A673 (cell line): ENCODE measurements around the gene PIK3R1. TPM values are rescaled to one million over a fixed set of nuclear protein-coding genes. Genes with fewer than 3 reads are reported as not detected.

Experiments used
- BruUV-seq: library from RNA; stranded (reverse); fragments of 400-500 nt; replicated peaks from 2 replicates; lab custom pipeline; 2021; lab: Mats Ljungman, UMichigan
- CTCF ChIA-PET: fragments of 300-600 bp; sonication (Branson Sonifier 250); formaldehyde crosslinking; loops from one replicate; lab custom pipeline; 2022; ENCODE audit warnings: antibody characterized with exemption; lab: Charles Lee
- POLR2A ChIA-PET: fragments of 300-600 bp; sonication (Branson Sonifier 250); formaldehyde crosslinking; loops from one replicate; lab custom pipeline; 2022; ENCODE audit warnings: antibody characterized with exemption; ENCODE audit not compliant: low non-redundant PET; lab: Charles Lee
- DNase-seq: peaks from one replicate; pipeline ENCODE4 v3.0.0-alpha.2; 2015; ENCODE audit warnings: low spot score
- H3K27ac ChIP-seq: fragments of 200-600 bp; sonication (generic); 2 replicates; pipeline ENCODE4 v1.5.1; 2016; ENCODE audit warnings: mixed run types, low read depth, mild to moderate bottlenecking, mixed read lengths, antibody characterized with exemption, low read length; ENCODE audit not compliant: poor library complexity, severe bottlenecking
- H3K27me3 ChIP-seq: fragments of 200-600 bp; sonication (generic); replicated peaks from 2 replicates; pipeline ENCODE4 v1.6.1; 2017; ENCODE audit warnings: mixed run types, low read depth, mild to moderate bottlenecking, mixed read lengths, antibody characterized with exemption, low read length; ENCODE audit not compliant: insufficient read depth, poor library complexity
- H3K36me3 ChIP-seq: fragments of 200-600 bp; sonication (generic); 2 replicates; pipeline ENCODE4 v1.6.1; 2016; ENCODE audit warnings: mixed run types, mild to moderate bottlenecking, mixed read lengths, antibody characterized with exemption, low read length; ENCODE audit not compliant: insufficient read depth, poor library complexity, severe bottlenecking
- H3K4me1 ChIP-seq: fragments of 200-600 bp; sonication (generic); 2 replicates; pipeline ENCODE4 v1.6.1; 2017; ENCODE audit warnings: mixed run types, mild to moderate bottlenecking, mixed read lengths, antibody characterized with exemption, low read length; ENCODE audit not compliant: insufficient read depth, poor library complexity, severe bottlenecking
- H3K4me3 ChIP-seq: fragments of 200-600 bp; sonication (generic); 2 replicates; pipeline ENCODE4 v1.5.1; 2016; ENCODE audit warnings: low read depth, mixed run types, mild to moderate bottlenecking, mixed read lengths, low read length; ENCODE audit not compliant: poor library complexity, severe bottlenecking
- H3K9me3 ChIP-seq: fragments of 200-600 bp; sonication (generic); 2 replicates; pipeline ENCODE4 v1.6.1; 2016; ENCODE audit warnings: mixed run types, low read depth, mild to moderate bottlenecking, mixed read lengths, antibody characterized with exemption, low read length; ENCODE audit not compliant: poor library complexity, severe bottlenecking
- EZH2 ChIP-seq: fragments of 200-600 bp; sonication (generic); IDR thresholded peaks from 2 replicates; pipeline ENCODE4 v1.6.1; 2017; ENCODE audit warnings: borderline replicate concordance, low read depth, mild to moderate bottlenecking, mixed read lengths, antibody characterized with exemption, low read length; ENCODE audit not compliant: poor library complexity, severe bottlenecking
- intact Hi-C: fragments of 100-400 bp; cut with micrococcal nuclease; formaldehyde crosslinking; loops from one replicate; pipeline ENCODE4 v1.10.0; 2022; ENCODE audit not compliant: unreplicated experiment
- total RNA-seq: library from RNA; stranded (reverse); gene quantifications from 2 replicates; pipeline ENCODE4 v1.2.3, GENCODE V29; 2021
- TF ChIP-seq, protein P1 (sequence below): fragments of 300-800, 200-600 bp; sonication (generic); conservative IDR thresholded peaks from 2 replicates; pipeline ENCODE4 v1.5.1; 2017; ENCODE audit warnings: low read depth, mild to moderate bottlenecking, antibody characterized with exemption, low read length, moderate library complexity, mixed read lengths

The PIK3R1 gene
- total RNA-seq, 1 experiment from 2014 or later, result 57.9 TPM

- DNase-seq, result no peak
- POLR2A ChIA-PET, result interaction anchor here (0.6 kb wide), 1 partner anchor 34 kb away, joined by 3 read pairs; no protein-coding TSS in a partner anchor
- intact Hi-C loops, result no loop called here
- H3K9me3 ChIP-seq, result peaks cover 6% of the 10 kb centered on the region
- CTCF ChIA-PET, result interaction anchor here (0.6 kb wide), 1 partner anchor 1273 kb away, joined by 3 read pairs; no protein-coding TSS in a partner anchor
- BruUV-seq, result no TSS peak
- no peak overlapping the region for H3K27ac ChIP-seq
- H3K4me1 ChIP-seq, result peaks cover 48% of the 10 kb centered on the region
- no peaks in the 10 kb centered on the region for H3K27me3 ChIP-seq
- no peak for TF ChIP-seq EZH2
- peaks cover 20% of the 10 kb centered on the region for H3K36me3 ChIP-seq
- no peak overlapping the region for H3K4me3 ChIP-seq
Measured at GRCh38 chr5:68222824-68223354, 7.3 kb downstream of the PIK3R1 start.

GRCh38 chr5:68223904-68224303, 8.3 kb downstream of the PIK3R1 start:
- no peak for TF ChIP-seq EZH2
- TF ChIP-seq, protein P1, sequence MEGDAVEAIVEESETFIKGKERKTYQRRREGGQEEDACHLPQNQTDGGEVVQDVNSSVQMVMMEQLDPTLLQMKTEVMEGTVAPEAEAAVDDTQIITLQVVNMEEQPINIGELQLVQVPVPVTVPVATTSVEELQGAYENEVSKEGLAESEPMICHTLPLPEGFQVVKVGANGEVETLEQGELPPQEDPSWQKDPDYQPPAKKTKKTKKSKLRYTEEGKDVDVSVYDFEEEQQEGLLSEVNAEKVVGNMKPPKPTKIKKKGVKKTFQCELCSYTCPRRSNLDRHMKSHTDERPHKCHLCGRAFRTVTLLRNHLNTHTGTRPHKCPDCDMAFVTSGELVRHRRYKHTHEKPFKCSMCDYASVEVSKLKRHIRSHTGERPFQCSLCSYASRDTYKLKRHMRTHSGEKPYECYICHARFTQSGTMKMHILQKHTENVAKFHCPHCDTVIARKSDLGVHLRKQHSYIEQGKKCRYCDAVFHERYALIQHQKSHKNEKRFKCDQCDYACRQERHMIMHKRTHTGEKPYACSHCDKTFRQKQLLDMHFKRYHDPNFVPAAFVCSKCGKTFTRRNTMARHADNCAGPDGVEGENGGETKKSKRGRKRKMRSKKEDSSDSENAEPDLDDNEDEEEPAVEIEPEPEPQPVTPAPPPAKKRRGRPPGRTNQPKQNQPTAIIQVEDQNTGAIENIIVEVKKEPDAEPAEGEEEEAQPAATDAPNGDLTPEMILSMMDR, result no peak
- DNase-seq, result no peak
- peak overlapping the region; percentile 49 for H3K27ac ChIP-seq
- H3K27me3 ChIP-seq, result no peaks in the 10 kb centered on the region
- peaks cover 30% of the 10 kb centered on the region for H3K36me3 ChIP-seq
- no peak overlapping the region for H3K4me3 ChIP-seq
- ChIA-PET CTCF (no interaction called here), POLR2A (no interaction called here)
- no TSS peak for BruUV-seq
- intact Hi-C loops, result no loop called here
- H3K9me3 ChIP-seq, result peaks cover 6% of the 10 kb centered on the region
- peaks cover 38% of the 10 kb centered on the region for H3K4me1 ChIP-seq

GRCh38 chr5:68224509-68225187, 9.1 kb downstream of the PIK3R1 start:
- no peak for DNase-seq
- Histone ChIP-seq H3K27ac (peak overlapping the region; percentile 56), H3K4me3 (no peak overlapping the region), H3K36me3 (peaks cover 35% of the 10 kb centered on the region), H3K9me3 (peaks cover 6% of the 10 kb centered on the region), H3K4me1 (peaks cover 30% of the 10 kb centered on the region), H3K27me3 (no peaks in the 10 kb centered on the region)
- ChIA-PET CTCF (interaction anchor here (1.0 kb wide), 1 partner anchor 9 kb away, joined by 3 read pairs; the partner anchor contains the start of gene PIK3R1), POLR2A (no interaction called here)
- intact Hi-C loops, result no loop called here
- no TSS peak for BruUV-seq
- TF ChIP-seq EZH2, result no peak
- TF ChIP-seq, protein P1, result no peak
